Activated CD4-positive, alpha-beta T cell treated with anti-CD3 and anti-CD28 coated beads, Interleukin-2, amount 50 U/mL, for 48 hours (primary cell): ENCODE data around the gene ASPRV1.
"Not testable (repeated sequence)": the region's sequence is repeated elsewhere in the genome, so short reads cannot be mapped to it uniquely, and the experiment has no call there.

Experiments used
- DNase-seq, 2 experiments: peaks; one replicate each; pipeline ENCODE4 v3.0.0-alpha.2; 2020

The ASPRV1 gene

DNA sequence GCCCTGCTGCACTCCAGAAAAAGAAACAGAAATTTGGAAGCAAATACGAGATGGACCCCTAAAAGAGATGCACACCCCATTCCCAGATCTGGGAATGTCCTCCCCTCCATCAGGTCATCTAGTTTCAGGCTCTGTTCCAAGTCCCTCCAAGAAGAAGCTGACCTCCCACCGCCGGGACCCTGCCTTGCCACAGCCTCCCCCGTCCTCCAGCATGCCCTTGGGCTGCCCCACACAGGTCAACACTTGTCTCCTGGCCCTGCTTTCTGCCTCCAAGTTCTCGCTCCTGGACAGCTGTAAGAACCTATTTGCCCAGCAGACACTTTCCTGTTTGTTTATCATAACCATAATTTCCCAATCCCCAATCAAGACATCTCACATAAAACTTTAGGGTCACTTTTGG, 2.0 kb downstream of the ASPRV1 start:
- no peak for DNase-seq

DNA sequence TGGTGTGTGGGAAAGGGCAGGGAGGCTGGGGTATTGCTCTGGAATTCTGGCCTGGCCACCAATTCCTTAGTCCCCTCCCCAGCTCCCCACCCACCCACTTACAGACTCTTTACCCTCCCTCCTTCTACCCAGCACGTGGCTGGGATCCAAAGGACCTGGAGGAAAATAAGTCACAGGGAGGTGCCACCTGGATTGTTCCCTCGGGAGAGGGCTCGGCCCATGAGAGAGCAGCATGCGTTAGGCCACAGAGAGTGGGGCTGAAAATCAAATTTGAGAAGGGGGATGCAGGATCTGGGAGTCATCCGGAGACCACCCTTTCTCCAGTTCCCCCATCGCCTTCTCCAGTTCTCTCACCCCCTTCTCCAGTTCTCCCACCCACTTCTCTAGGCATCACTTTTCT, 3.0 kb downstream of the ASPRV1 start:
- no peak for DNase-seq

DNA sequence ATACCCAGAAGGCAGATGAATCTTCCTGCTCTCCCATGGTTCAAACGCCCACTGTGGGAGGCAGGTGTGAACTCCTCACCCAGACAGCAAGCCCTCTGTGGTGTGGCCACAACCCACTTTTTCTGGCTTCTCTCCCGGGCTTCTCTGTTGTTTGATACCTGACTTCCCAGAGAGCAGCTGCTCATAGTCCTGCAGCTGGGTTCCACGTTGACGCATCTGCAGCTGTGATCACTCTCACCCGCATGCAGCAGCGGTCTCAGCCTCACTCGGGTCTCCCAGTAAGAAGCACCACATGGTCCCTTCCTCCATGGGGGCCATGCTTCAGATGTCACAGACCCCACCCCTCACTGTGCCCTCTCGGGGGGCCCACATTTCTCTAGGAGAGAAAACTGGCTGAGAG, 3.5 kb downstream of the ASPRV1 start:
- DNase-seq, result no peak

DNA sequence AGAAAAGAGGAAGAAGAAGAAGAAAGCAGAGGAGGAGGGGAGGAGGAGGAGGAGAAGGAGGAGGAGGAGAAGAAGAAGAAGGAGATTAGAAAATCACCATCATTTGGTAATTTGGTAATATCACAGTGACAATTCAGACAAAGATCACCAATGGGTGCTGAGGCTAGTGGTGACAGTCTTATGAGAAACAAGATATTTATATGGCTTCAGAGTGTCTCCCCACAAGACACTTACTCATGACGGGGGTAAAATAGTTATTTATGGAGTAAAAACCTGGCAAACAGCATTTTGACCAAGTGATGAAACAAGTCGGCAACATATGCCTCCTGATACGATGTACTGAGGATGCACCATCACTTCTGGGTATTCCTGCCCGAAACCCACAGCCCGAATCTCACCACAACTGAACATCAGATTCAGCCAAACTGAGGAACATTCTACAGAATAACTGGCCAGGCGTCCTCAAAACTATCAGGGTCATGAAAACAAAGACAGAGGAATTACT, 4.9 kb downstream of the ASPRV1 start:
- DNase-seq, result no peak

DNA sequence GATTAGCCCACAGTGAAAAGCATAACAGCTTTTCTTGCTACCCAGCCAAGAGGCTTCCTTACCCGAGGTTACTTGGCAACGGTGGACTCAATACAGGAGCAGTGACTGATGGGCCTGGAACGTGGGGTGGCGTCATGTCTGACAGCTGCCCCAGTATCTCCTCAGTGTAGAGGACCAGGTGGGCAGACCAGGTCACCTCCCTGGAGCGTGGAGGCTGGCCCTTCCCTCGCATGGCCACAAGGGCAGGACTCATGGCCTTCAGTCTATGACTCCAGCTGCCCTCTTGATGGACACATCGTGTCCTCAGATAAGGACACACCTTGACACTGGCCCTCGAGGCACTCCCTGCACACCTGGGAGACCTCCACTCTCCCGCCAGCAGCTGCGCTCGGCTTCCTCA, 6.4 kb downstream of the ASPRV1 start:
- DNase-seq, result no peak

DNA sequence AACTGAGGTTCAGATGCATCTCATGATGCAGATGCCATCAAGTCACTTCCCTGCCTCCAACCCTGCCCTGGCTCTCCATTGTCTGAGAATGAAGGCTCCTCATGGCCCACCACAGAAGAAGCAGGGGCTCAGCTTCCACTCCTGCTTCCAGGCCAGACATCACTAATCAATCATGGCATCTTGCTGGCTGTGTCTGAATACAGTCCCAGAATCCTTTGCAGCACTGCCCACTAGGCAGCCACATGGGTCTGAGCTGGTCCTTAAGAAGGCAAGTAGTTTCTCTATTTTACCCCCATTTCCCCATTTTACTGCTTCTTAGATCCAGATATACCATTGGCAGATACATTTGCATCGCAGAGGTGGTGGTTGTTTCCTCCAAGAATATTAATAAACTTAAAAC, 7.3 kb downstream of the ASPRV1 start:
- no peak for DNase-seq

DNA sequence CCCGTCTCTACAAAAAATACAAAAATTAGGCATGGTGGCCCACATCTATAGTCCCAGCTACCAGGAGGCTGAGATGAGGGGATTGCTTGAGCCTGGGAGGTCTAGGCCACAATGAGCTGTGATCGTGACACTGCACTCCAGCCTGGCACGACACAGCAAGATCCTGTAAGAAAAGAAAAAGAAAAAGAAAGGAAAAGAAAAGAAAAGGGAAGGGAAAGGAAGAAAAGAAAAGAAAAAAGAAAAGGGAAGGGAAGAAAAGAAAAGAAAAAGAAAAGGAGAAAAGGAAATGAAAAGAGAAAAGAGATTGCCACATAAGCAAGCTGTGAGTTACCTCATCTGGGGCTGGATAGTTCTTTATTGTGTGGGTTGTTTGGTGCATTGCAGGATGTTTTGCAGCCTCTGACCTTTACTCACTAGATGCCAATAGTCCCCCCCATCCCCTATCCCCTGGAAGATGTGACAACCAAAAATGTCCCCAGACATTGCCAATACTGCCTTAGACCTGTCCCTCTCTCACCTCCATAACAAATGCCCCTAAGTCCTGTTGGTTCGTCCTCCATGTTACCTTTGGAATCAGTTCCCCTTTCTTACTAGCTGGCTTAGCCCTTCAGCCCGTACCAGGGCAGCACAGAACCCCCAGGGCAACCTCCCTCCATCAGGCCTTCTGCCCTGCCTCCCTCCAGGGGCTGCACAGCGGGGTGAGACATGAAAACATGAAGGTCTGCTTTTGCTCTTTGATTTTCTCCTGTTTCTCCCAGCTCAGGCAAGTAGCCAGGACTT, 8.9 kb downstream of the ASPRV1 start:
- no peak for DNase-seq

DNA sequence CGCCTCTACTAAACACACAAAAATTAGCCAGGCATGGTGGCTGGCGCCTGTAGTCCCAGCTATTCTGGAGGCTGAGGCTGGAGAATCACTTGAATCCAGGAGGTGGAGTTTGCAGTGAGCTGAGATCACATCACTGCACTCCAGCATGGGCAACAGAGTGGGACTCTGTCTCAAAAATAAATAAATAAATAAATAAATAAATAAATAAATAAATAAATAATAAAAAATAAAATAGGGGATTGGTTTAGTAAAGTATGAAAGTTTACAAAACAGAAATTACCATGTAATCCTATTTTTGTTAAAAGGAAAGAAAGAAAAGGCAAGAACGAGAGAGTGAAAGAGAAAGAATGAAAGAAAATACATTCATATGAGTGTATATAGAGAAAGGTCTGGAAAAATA, 10.8 kb downstream of the ASPRV1 start:
- DNase-seq, result not testable (repeated sequence)

DNA sequence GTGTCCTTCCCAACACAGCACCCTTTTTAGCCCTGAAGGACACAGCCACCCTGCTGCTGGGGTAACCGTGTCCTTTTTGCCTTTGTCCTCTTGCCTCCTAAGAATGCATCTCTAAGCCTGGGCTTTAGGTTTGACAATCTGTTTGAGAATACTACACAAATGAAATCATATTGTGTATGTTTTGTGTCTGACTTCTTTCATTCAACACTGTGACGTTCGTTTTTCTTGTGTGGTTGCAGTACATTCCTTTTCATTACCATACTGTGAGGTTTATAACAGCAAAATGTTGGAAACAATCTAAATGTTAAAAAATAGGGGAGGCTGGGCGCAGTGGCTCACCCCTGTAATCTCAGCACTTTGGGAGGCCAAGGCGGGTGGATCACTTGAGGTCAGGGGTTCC, 11.2 kb downstream of the ASPRV1 start:
- DNase-seq, result no peak

DNA sequence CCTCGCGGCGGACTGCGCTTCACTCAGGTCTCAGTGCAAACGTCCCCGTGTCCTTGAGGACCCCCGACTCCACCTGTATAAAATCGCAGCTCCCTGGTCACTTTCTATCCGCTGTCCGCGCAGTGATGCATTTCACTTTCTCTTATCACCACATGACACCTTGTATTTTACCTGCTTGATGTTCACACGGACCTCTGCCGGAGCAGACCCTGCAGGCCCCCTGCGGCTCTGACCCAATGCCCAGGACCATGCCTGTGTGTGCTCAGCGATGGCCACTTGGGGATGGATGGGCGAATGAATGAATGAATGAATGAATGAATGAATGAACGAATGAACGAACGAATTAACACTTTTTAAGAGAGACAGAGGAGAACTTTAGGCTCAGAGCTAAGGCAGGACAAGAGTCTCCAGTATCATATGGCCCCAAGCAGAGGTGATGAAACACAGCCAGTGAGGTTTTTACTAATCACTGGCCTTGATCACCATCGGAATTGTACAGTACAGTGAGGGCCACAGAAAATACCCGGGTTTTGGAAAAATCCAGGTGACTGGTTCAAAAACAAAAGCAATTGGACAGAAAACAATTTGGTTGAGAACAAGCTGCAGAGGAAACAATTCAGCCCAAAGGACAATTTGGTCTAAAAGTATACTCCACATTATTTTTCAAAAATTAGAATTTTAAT, 12.3 kb downstream of the ASPRV1 start:
- DNase-seq, result no peak

DNA sequence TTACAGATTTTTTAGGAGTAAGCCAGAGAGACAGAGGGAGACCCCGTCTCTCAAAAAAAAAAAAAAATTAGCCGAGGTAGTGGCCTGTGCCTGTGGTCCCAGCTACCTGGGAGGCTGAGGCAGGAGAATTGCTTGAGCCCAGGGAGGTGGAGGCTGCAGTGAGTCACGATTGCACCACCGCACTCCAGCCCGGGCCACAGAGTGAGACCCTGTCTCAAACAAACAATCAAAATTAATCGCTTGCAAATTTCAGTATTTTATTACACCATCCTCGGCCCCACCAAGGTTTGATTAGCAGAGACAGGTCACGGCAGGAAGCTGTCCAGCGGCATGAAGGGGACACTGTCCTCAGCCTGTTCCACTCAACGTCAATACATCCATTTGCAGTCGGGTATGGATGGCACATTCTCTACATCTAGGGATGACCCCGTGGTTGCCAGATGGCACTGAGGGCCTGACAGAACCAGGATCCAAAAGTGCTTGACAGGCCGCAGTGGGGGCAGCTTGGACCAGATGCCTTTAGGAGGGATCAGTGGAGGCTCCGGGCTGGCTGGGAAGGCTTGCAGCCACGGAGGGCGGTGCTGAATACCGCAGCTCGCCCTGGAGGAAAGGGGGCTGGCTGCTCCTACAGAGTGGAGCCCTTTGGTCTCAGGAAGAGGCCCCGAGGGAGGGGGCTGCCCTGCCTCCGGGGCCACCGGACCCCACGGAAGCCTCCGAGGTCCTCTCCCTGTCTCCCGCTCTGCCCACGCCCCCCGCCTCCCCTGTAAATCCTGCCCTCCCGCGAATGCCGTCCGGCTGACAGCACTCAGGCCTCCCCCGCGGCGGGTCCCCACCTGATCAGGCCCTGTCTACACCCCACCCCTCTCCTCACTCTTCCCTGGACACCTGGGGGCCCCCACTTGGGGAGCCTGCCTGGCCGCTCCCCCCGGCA, 13.1 kb downstream of the ASPRV1 start:
- no peak for DNase-seq

DNA sequence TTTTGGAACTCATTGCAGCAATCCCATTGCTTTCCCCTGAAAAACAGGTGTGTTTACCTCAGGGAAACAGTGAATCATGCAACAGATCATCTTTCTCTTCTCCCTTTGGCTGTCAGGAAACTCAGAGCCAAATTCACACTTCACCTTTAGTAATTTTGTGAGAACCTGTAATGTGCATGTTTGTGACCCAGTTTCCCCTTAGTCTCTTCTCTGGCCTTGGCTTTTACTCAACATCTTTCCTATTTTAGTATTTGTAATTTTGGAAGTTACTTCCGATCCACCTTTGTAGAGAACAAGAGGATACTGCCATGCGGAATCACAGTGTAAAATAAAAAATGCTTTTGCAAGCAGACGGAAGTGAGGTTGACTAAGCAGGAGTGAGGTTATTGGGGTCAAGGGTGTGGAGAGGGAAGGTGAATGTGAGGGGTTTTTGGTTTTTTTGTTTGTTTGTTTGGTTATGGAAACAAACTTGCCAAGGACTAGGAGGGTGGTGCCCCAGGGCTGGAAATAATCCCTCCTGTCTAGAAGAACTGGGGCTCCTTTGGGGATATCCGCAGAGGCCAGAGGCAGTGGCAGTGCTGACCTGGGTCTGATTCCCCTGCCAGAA, 14.0 kb downstream of the ASPRV1 start:
- DNase-seq, result no peak

DNA sequence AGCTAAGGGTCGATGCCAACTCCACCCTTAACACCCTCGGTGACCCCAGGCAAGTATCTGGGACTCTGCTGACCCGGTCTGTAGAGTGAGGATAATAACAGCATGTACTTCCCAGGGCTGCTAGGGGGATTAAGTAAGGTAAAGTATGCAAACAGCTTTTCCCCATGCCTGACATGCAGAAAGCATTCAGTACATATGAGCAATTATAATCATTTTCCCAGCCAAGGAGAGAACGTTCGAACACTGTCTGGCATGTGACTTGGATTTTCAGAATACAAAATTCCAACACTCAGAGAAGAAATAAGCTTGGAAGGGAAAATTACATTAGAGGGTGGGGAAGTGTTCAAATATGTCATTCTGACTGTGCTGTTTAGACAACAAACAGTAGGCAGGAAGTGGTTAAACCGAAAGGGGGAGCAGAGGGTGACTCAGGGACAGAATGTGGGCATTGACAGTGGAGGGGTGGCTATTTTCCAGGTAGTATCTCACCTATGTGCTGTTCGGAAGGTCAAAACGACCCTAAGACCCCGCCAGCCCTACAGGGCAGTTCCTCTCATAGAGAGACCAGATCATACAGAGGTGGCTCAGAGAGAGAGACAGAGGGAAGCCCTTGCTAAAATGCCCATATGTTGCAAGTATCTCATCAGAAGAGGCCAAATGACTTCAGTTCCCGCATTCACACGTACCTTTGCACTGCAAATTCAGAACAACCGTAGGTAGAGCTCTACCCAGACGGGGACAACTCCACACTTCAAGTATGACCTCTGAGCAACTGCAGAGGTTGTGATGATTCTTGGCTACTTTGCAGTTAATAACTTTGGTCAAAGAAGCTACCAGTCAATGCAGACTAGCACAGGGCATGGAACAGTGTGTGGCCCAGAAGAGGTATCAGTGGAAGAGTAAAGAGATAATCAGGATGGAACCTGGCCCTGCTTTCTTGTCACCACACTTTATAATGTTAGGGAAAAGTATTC, 14.8 kb downstream of the ASPRV1 start:
- peak; percentile 37 to 47 for DNase-seq

DNA sequence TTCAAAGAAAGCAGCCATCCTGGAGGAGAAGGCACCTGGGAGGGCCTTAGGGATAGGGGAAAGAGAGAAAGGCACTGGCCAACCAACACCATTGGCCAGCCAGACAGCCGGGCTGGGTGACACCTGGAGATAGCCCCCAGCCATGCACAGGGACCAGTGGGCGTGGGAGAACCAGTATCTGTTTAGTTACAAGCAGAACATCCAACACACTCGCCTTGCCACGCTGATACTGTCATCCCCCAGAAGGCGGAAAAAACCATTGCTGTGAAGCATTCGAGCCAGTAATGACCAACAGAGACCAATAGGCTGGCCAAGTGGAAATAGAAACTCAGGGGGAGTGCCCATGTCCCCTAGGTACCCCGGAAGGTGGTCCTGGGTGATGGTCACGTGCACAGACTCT, 15.5 kb downstream of the ASPRV1 start:
- DNase-seq, result no peak

DNA sequence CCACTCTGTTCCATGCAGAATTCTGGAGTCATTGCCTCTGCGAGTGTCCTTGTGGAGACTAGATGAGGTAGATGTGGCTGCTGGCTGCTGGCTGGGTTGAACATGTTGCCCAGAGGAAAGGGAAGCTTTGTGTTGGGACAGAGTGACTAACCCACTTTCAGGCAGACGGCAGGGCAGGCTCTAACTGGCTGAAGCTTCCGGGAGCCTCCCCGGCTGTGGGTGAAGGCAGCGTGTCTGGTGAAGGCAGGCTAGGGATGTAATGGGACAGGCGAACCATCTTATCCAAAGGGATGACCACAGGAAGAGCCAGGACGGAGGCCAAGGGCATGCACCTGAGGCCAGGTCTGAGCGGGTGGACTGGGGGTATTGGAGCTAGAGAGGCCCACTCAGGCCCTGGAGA, 16.0 kb downstream of the ASPRV1 start:
- DNase-seq, result no peak

DNA sequence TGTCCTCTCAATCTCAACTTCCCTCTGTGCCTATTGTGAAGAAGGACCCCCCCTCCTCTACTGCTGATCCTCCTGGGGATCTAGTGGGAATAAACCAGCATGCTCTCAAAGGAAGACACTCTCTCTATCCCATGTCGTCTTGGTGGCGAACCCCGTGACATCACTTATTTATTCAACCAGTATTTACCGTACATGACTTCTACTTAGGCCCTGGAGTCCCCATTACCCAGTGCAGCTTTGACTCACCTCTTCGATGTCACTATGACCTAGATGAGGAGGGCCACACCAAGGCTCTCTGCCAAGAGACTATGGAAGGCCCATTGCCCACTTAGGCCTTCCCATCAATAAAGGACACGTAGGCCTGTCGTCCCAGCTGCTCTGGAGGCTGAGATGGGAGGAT, 16.7 kb downstream of the ASPRV1 start:
- no peak for DNase-seq

DNA sequence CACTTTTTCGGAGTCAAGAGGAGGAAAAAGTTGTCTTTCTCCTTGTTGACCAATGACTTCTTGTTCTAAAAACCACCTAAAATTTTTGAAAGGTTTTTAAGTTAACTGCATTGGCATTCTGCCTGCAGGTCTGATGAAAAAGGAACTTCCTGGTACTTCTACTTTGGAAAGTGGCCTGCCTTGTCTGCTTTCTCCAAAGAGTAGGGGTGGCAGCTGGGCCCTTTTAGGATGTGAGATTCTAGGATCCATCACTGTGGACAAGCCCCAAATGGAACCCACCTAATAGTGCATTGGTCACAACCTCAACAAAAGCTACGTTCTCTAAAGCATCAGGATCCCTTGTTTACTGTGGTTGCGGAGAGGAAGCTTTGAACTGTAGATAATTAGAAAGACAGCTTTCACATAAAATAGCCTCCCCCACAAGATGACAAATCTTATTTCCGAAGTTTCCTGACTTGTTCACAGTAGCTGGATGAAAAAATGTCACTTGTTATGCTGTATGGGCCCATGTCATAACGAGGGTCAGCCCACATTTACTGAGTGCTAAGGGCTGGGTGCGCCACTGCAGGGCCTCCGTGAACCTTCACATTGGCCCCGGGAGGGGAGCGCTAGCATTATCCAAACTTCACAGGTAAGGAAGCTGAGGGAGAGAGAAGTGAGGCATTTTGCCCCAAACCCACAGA, 17.4 kb downstream of the ASPRV1 start:
- DNase-seq, result no peak

DNA sequence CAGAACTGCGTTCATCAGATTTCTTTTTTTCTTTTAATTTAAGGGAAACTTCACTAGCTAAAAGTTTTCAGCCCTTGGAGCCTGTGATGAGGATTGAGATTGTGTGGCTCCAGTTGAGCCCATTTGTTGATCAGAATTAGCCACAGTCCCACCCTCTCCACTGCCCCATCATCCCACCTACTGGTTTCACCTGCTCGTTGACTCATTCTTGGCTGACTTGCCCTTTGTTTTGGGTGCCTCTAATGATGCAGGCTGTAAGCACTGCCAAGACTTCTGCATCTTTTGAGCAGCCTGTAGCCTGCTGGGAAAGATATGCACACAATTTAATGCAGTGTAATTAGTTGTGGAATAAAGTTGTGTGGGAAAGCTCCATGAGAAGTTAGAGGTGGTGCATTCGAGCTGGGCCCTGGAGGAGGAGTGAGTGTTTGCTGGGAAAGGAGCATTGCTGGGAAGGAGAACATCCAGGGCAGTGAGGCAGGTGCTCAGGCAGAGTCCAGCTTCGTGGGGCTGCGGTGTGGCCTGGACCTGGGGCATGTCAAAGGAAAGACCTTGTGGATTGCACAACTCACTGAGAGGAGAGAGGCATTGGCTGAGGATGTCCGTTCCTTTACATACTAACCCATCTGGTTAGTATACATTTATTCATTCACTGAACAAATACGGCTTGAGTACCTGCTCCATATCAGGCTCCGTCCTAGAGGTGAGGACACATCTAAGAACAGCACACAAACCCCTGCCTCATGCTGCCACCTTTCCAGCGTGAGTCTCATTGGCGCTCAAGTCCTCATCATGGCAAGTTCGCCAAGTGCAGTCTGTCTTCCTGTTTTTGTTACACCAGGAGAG, 18.2 kb downstream of the ASPRV1 start:
- no peak for DNase-seq

DNA sequence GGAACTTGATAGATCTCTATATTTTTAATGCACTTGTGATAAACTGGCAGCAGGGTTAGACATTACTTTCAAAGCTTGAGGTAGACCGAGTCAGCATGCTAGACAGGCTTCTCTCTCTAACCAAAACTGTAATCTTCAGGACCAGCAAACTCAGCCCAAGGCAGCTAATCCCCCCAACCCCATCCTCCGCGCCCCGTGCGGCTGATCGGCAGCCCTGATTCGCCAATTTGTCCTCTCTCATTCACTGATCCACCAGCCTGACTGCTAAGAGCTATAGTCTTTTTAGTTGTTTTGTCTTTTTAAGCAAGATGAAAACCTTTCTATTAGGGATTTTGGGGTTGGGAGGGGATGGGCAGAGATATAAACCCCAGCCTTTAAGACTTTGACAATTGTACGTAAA, 20.7 kb downstream of the ASPRV1 start:
- DNase-seq, result no peak

DNA sequence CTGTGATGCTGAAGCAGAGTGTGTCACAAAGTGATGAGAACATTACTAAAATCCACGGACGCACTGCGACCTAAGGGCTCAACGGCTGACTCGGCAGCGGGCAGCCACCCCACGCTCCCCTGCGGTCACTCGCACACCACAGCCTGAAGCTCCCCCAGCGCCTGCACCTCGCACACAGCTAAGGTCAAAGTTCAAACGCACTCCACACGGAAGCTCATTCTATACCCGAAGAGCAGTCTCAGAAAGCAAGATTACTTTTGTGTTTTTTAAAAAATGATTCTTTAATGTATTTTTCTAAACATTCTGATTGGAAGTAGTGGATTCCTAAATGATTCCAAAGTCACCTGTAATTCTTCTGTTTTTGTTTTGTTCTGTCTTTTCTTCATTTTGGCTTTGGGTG, 21.7 kb downstream of the ASPRV1 start:
- no peak for DNase-seq
